D721Med (cell line): ENCODE results near the gene WASF2.
"Not testable (repeated sequence)": the region's sequence is repeated elsewhere in the genome, so short reads cannot be mapped to it uniquely, and the experiment has no call there.

Experiments used
- DNase-seq: peaks from one replicate; pipeline ENCODE4 v3.0.0; 2011; ENCODE audit warnings: low spot score; ENCODE audit not compliant: insufficient read length
- FAIRE-seq: peaks from 2 replicates; lab custom pipeline; 2011; peaks lifted over from hg19 to GRCh38; lab: Jason Lieb, UNC
- CTCF ChIP-seq: IDR thresholded peaks from 2 replicates; pipeline ENCODE4 v1.5.1; 2012; ENCODE audit warnings: mild to moderate bottlenecking, control low read depth; ENCODE audit not compliant: insufficient read depth; ENCODE audit errors: missing control alignments

WASF2 gene

GRCh38 chr1:27392778-27393635, 97.0 kb downstream of the WASF2 start:
- FAIRE-seq (no peak), DNase-seq (no peak)
- no peak for TF ChIP-seq CTCF

GRCh38 chr1:27392096-27392777, 97.7 kb downstream of the WASF2 start, which contains the start of gene GPR3:
Gene GPR3 (plus strand): TSS chr1:27392622. CDS start chr1:27393799, 1,177 bp downstream.
- peak; percentile 86 for DNase-seq
- TF ChIP-seq CTCF = peak; percentile 58
- no peak for FAIRE-seq

GRCh38 chr1:27391511-27392095, 98.4 kb downstream of the WASF2 start:
- no peak for TF ChIP-seq CTCF
- FAIRE-seq (no peak), DNase-seq (no peak)

GRCh38 chr1:27388337-27389005, 101.5 kb downstream of the WASF2 start:
- no peak for FAIRE-seq
- TF ChIP-seq CTCF = peak; percentile 83
- DNase-seq = no peak

- not testable (repeated sequence) for FAIRE-seq, DNase-seq
These were observed 105.2 kb downstream of the WASF2 start for GRCh38 chr1:27384797-27385196.

GRCh38 chr1:27383661-27384060, 106.3 kb downstream of the WASF2 start:
- no peak for DNase-seq
- FAIRE-seq = no peak
- TF ChIP-seq CTCF = no peak

GRCh38 chr1:27383039-27383605, 106.8 kb downstream of the WASF2 start, which contains the start of gene CD164L2:
Gene CD164L2 (minus strand): TSS chr1:27383333. CDS start chr1:27383239, 94 bp downstream.
- no peak for DNase-seq
- no peak for TF ChIP-seq CTCF
- no peak for FAIRE-seq
